ENCODE results near the gene TMED4. TPM values are rescaled to one million over a fixed set of nuclear protein-coding genes. Genes with fewer than 3 reads are reported as not detected.

The TMED4 gene
- total and polyA plus RNA-seq, 4 donors, result 46.4 to 106 (median 66.7) TPM

GRCh38 chr7:44608916-44609648 is 27.1 kb upstream of the TMED4 start:
- no peaks in the 10 kb centered on the region for H3K9me3 ChIP-seq (ENCODE audit: control insufficient read depth in 4 of 4, insufficient read depth in 3 of 4, low read length in 3 of 4)
- ATAC-seq (ENCODE audit: insufficient read depth, low FRiP score) (no peak), DNase-seq (no peak)
- peak overlapping the region in 1 of 2 donors; percentile 35 for H3K27ac ChIP-seq (ENCODE audit: low read depth in 1 of 2, low read length in 1 of 2)
- WGBS, 2 donors, result 60 to 74% methylated on average over 14 of the region's 14 CpGs
- peaks cover 0 to 11% (median 3%) of the 10 kb centered on the region in 5 donors for H3K4me1 ChIP-seq (ENCODE audit: control insufficient read depth in 5 of 5, insufficient read depth in 5 of 5, low read length in 5 of 5)
- no peak for TF ChIP-seq CTCF (IDR thresholded peaks at IDR 0.05; ENCODE audit: control extremely low read depth, extremely low read depth)
- peaks cover 0 to 3% (median under 1%) of the 10 kb centered on the region in 4 donors for H3K36me3 ChIP-seq (ENCODE audit: control insufficient read depth in 4 of 4, insufficient read depth in 4 of 4, low read length in 4 of 4)
- H3K9ac ChIP-seq (ENCODE audit: insufficient read depth in 1 of 2, low read length in 2 of 2), result no peak overlapping the region
- H3K4me3 ChIP-seq, result no peak overlapping the region
- no peaks in the 10 kb centered on the region for H3K27me3 ChIP-seq (ENCODE audit: control insufficient read depth in 3 of 3, insufficient read depth in 3 of 3, low read length in 2 of 3)

GRCh38 chr7:44607141-44608068 is 25.4 kb upstream of the TMED4 start:
- no peak for TF ChIP-seq CTCF (IDR thresholded peaks at IDR 0.05; ENCODE audit: control extremely low read depth, extremely low read depth)
- DNase-seq (no peak), ATAC-seq (ENCODE audit: insufficient read depth, low FRiP score) (no peak)
- WGBS, 2 donors, result 48 to 49% methylated on average over 35 of the region's 35 CpGs
- H3K4me1 ChIP-seq (ENCODE audit: control insufficient read depth in 5 of 5, insufficient read depth in 5 of 5, low read length in 5 of 5), result peaks cover 0 to 9% (median 3%) of the 10 kb centered on the region in 5 donors
- H3K9ac ChIP-seq (ENCODE audit: insufficient read depth in 1 of 2, low read length in 2 of 2), result peak overlapping the region; percentile 71 to 98
- H3K27me3 ChIP-seq (ENCODE audit: control insufficient read depth in 3 of 3, insufficient read depth in 3 of 3, low read length in 2 of 3), result no peaks in the 10 kb centered on the region
- peak overlapping the region; percentile 80 for H3K4me3 ChIP-seq
- H3K36me3 ChIP-seq (ENCODE audit: control insufficient read depth in 4 of 4, insufficient read depth in 4 of 4, low read length in 4 of 4), result peaks cover 0 to 3% (median under 1%) of the 10 kb centered on the region in 4 donors
- H3K27ac ChIP-seq (ENCODE audit: low read depth in 1 of 2, low read length in 1 of 2), result peak overlapping the region; percentile 93 to 95
- H3K9me3 ChIP-seq (ENCODE audit: control insufficient read depth in 4 of 4, insufficient read depth in 3 of 4, low read length in 3 of 4), result no peaks in the 10 kb centered on the region

- WGBS, 2 donors, result 0% methylated on average over 62 to 86 of the region's 93 CpGs
- Histone ChIP-seq H3K9ac (ENCODE audit: insufficient read depth in 1 of 2, low read length in 2 of 2) (peak within 1 kb of the TSS; percentile 71 to 98), H3K36me3 (ENCODE audit: control insufficient read depth in 4 of 4, insufficient read depth in 4 of 4, low read length in 4 of 4) (peaks cover 0 to 3% (median under 1%) of the 10 kb centered on the region in 4 donors), H3K27me3 (ENCODE audit: control insufficient read depth in 3 of 3, insufficient read depth in 3 of 3, low read length in 2 of 3) (no peaks in the 10 kb centered on the region), H3K4me1 (ENCODE audit: control insufficient read depth in 5 of 5, insufficient read depth in 5 of 5, low read length in 5 of 5) (peaks cover 0 to 9% (median 3%) of the 10 kb centered on the region in 5 donors), H3K9me3 (ENCODE audit: control insufficient read depth in 4 of 4, insufficient read depth in 3 of 4, low read length in 3 of 4) (no peaks in the 10 kb centered on the region), H3K27ac (ENCODE audit: low read depth in 1 of 2, low read length in 1 of 2) (peak within 1 kb of the TSS; percentile 97 to 99), H3K4me3 (peak within 1 kb of the TSS; percentile 80)
- ATAC-seq (ENCODE audit: insufficient read depth, low FRiP score) (peak; percentile 98), DNase-seq (peak; percentile 99 to 100 (median 99))
- TF ChIP-seq CTCF (IDR thresholded peaks at IDR 0.05; ENCODE audit: control extremely low read depth, extremely low read depth), result no peak
Measured at GRCh38 chr7:44606341-44607140, 24.5 kb upstream of the TMED4 start, which contains the start of gene OGDH. Gene OGDH, plus strand, starts transcription at chr7:44606627. Its CDS starts 17,717 bp downstream, at chr7:44624344.
